LNCaP clone FGC (cell line): ENCODE measurements around the gene TBXA2R.

Source experiments
- DNase-seq: peaks from one replicate; pipeline ENCODE4 v3.0.0-alpha.2; 2011; ENCODE audit warnings: low read depth
- H3K4me3 ChIP-seq: 2 replicates; pipeline ENCODE4 v1.5.1; 2011; ENCODE audit warnings: mild to moderate bottlenecking, low read depth, low read length, control low read depth
- CTCF ChIP-seq: IDR thresholded peaks from 2 replicates; pipeline ENCODE4 v1.5.1; 2012; ENCODE audit warnings: mild to moderate bottlenecking; ENCODE audit not compliant: control insufficient read depth, insufficient read depth; ENCODE audit errors: extremely low read depth

Gene TBXA2R

GRCh38 chr19:3618811-3619630 is 12.3 kb upstream of the TBXA2R start:
- no peak overlapping the region for H3K4me3 ChIP-seq
- no peak for DNase-seq
- no peak for TF ChIP-seq CTCF

- peak; percentile 84 for TF ChIP-seq CTCF
- H3K4me3 ChIP-seq = no peak overlapping the region
- no peak for DNase-seq
Measured at GRCh38 chr19:3618144-3618810, 11.6 kb upstream of the TBXA2R start.

- no peak for DNase-seq
- no peak for TF ChIP-seq CTCF
- H3K4me3 ChIP-seq = no peak overlapping the region
Measured at GRCh38 chr19:3617463-3617862, 10.8 kb upstream of the TBXA2R start.

- TF ChIP-seq CTCF = no peak
- H3K4me3 ChIP-seq = no peak overlapping the region
- DNase-seq = no peak
Measured at GRCh38 chr19:3615524-3616135, 9.0 kb upstream of the TBXA2R start.

- no peak for DNase-seq
- no peak overlapping the region for H3K4me3 ChIP-seq
- no peak for TF ChIP-seq CTCF
Measured at GRCh38 chr19:3614858-3615505, 8.3 kb upstream of the TBXA2R start.

- DNase-seq = no peak
- TF ChIP-seq CTCF = no peak
- H3K4me3 ChIP-seq = no peak overlapping the region
Measured at GRCh38 chr19:3613818-3614661, 7.4 kb upstream of the TBXA2R start.
